GM12874 (cell line): ENCODE data around the gene CLDN12.

Experiments
- TF ChIP-seq, protein P1 (sequence below): IDR thresholded peaks from 2 replicates; pipeline ENCODE4 v1.5.1; 2011; ENCODE audit warnings: low read depth, mild to moderate bottlenecking, control low read depth, low read length, moderate library complexity; ENCODE audit not compliant: insufficient read depth

Gene CLDN12

DNA sequence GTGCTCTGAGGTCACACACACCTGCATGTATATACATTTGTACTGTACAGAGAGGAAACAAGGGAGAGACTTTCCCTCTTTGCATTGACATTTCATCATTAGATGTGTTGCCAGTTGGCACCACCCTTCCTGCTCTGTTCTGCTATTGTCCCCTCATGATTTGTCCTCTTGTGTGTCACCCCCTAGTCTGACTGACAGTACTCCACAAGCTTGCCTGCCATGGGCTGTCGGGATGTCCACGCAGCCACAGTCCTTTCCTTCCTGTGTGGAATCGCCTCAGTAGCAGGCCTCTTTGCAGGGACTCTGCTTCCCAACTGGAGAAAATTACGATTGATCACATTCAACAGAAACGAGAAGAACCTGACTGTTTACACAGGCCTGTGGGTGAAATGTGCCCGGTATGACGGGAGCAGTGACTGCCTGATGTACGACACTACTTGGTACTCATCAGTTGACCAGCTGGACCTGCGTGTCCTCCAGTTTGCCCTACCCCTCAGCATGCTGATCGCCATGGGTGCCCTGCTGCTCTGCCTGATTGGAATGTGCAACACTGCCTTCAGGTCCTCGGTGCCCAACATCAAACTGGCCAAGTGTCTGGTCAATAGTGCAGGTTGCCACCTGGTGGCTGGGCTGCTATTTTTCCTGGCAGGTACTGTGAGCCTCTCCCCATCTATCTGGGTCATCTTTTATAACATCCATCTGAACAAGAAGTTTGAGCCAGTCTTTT lies 9.4 kb downstream of the CLDN12 start:
- TF ChIP-seq, protein P1, sequence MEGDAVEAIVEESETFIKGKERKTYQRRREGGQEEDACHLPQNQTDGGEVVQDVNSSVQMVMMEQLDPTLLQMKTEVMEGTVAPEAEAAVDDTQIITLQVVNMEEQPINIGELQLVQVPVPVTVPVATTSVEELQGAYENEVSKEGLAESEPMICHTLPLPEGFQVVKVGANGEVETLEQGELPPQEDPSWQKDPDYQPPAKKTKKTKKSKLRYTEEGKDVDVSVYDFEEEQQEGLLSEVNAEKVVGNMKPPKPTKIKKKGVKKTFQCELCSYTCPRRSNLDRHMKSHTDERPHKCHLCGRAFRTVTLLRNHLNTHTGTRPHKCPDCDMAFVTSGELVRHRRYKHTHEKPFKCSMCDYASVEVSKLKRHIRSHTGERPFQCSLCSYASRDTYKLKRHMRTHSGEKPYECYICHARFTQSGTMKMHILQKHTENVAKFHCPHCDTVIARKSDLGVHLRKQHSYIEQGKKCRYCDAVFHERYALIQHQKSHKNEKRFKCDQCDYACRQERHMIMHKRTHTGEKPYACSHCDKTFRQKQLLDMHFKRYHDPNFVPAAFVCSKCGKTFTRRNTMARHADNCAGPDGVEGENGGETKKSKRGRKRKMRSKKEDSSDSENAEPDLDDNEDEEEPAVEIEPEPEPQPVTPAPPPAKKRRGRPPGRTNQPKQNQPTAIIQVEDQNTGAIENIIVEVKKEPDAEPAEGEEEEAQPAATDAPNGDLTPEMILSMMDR: peak; percentile 42; the same call in 1 of the 2 replicates

DNA sequence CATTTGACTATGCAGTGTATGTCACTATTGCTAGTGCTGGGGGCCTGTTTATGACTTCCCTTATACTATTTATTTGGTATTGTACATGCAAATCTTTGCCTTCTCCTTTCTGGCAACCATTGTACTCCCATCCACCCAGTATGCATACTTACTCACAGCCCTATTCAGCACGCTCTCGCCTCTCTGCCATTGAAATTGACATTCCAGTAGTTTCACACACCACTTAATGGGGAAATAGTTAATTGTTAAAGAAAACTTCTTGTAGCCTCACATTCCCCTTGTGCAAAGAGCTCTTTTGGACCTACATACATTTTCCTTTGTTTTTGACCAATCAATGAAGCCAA lies 9.9 kb downstream of the CLDN12 start:
- TF ChIP-seq, protein P1: no peak

DNA sequence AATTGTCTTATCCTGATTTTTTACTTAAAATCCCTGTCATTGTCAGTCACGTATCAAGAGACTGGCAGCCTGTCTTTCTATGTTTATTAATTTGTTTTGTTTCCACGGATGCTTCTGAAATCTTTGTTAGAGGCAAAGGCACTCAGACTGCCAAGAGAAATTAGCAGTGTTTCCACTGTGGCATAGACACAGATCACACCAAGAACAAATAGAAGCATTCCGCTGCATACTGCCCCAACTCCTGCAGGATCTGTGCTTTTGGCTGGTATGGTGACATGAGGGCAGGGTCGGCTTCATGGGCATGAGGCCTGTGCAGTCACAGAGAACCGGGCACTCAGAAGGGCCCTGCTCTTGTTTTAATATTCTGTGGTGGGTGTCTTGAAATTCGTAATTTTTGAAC lies 18.4 kb downstream of the CLDN12 start:
- TF ChIP-seq, protein P1: no peak

DNA sequence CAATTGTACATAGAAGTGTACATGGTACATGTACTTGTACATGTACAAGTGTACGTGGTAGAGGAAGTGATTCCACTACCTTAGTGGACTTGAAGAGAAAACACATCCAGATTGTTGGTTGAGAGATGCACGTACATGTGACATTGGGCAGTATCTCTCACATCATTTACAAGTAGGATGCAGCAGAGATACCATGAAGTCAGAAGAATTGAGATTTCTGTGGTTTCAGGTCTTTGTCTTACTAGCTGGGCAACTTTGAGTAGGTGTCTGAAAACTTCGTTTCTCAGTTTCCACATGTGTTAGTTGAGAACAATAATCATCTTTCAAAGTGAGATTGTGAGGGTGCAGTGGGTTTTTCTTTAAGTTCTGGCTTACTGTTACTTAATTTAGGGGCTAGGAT lies 21.5 kb downstream of the CLDN12 start:
- TF ChIP-seq, protein P1: no peak

DNA sequence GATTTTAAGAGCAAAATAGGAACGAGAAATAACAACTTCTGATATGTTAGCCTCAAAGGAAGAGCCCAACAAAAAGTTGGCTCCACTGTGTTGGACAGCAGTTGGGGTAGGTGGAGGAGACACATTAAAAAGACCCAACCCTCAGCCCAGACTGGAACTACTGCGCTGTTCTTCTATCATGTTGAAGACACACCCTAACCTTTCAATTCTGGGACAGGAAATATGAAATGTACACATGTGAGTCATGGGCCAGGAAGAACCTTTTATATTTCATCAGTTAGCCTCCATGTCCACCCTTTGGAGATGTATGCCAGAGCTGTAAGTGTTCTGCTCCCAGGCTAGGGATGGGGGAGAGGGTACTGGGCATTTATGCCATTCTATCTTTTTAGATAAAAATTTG lies 22.1 kb downstream of the CLDN12 start:
- TF ChIP-seq, protein P1: no peak

DNA sequence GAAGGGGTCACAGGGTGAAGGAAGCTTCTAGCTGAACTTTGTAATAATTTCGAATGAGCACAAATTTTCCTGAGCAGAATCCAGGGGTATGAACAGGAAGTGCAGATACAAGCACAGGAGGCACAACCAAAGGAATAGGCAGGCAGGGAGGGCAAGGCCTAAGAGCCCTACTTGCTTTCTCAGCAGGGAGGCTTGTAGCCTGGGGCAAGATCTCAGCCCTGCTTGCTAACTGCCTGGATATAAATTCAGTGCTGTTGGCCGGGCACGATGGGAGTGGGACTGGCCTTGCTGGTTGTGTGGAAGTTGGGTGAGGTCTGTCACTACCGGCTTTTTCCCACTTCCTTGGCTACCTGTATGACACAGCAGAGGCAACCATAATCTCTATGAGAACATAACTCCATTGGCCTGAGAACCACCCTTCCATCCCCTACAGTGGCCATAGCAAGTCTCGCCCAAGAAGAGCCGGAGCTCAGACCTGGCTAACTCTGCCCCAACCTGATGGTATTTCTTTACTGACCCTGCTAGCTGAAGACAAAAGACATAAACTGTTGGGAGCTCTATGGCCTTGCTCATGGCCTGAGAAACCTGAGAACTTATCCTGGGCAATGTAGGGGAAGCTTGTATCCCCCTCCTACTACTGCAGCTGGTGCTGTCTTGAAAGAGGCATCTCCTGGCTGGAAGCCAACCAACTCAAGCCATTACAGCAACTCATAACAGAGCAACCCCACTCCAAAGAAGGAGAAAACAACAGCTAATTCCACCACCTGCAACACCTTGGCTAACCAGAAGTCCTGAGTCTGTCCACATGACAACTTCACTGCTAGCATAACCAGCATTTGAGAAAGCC lies 27.6 kb downstream of the CLDN12 start:
- TF ChIP-seq, protein P1: no peak

DNA sequence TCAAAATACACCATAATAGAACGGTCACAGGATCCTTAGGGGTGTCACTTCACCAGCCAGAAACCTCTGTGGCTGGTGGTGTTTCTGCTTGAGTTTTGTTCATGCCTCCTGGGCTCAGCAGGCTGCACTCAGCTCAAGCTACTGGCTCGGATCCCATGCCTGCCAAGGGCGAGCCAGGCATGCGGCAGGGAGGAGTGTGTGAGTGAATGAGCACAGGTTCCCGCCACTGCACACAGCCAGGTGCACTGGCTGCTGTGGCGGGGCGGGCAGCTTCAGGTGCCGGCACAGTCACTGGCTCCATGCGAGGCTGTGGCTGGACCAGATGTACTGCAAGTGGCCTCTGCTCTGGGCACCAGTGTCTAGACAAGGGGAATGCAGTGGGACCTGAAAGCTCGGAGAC lies 29.5 kb downstream of the CLDN12 start:
- TF ChIP-seq, protein P1: no peak
